Measurements from ENCODE around the gene WBP2.
"Not testable (repeated sequence)": the region's sequence is repeated elsewhere in the genome, so short reads cannot be mapped to it uniquely, and the experiment has no call there.

Gene WBP2

DNA sequence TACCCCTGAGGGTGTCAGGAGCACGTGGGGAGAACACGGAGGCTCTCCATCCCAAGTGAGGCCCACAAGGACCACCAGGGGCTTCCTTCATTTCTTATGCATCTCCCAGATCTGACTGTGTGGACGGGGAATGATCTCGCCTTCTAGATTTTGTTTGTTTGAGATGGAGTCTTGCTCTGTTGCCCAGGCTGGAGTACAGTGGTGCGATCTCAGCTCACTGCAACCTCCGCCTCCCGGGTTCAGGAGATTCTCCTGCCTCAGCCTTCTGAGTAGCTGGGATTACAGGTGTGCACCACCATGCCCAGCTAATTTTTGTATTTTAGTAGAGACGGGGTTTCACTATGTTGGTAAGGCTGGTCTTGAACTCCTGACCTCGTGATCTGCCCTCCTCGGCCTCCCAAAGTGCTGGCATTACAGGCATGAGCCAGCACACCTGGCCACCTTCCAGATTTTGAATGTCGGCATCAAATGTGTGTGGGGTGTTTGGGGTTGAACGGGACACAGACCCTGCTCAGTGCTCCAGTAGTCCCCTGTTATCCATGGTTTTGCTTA, 13.7 kb upstream of the WBP2 start:
- not testable (repeated sequence) for DNase-seq (ENCODE audit: low read depth in 2 of 2)

GRCh38 chr17:75865404-75866188, 10.5 kb upstream of the WBP2 start:
- DNase-seq (ENCODE audit: low read depth in 2 of 2), result not testable (repeated sequence)

- DNase-seq (ENCODE audit: low read depth in 2 of 2), result not testable (repeated sequence)
Measured at GRCh38 chr17:75864887-75865286, 9.8 kb upstream of the WBP2 start.

- no peak for DNase-seq (ENCODE audit: low read depth in 2 of 2)
Measured at GRCh38 chr17:75864448-75864871, 9.3 kb upstream of the WBP2 start.

DNA sequence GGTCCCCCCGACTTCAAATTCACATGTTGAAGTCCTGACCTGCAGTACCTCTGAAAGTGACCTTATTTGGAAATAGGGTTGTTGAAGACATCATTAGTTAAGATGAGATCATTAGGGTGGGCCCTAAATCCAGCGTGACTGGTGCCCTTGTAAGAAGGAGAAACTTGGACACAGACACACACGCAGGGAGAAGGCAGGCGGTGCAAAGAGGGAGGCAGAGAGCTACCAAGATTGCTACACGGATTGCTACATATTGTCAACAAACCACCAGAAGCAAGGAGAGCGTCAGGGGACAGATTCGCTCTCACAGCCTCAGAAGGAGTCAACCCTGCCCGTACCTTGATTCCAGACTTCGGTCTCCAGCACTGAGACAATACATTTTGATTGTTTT, 6.8 kb upstream of the WBP2 start:
- DNase-seq (ENCODE audit: low read depth in 2 of 2), result no peak

GRCh38 chr17:75859358-75859757, 4.2 kb upstream of the WBP2 start:
- not testable (repeated sequence) for DNase-seq (ENCODE audit: low read depth in 2 of 2)

GRCh38 chr17:75856062-75856756, 1.1 kb upstream of the WBP2 start:
- no peak for DNase-seq (ENCODE audit: low read depth in 2 of 2)

DNA sequence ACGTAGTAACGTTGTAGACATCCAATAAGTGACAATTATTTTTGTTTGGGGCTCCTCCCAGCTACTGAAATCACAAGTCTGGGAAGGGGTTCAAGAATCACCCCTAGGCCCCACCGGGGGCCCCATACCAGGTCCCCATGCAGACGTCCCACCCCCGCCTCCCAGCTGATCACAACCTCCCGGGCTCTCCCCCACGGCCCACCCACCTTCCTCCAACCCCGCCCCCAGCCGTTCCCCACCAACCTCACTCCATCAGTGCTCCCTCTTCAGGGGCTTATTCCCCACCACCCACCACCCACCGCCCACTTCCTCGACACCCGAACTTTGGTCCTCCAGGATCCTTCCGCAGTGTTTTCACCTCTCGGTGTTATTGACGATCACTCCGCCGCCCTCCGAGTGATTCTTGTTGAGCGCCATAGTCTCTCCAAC, 240 bp downstream of the WBP2 start:
- no peak for DNase-seq (ENCODE audit: low read depth in 2 of 2)

GRCh38 chr17:75854101-75854748, 910 bp downstream of the WBP2 start:
- no peak for DNase-seq (ENCODE audit: low read depth in 2 of 2)

GRCh38 chr17:75853433-75853832, 1.7 kb downstream of the WBP2 start:
- DNase-seq (ENCODE audit: low read depth in 2 of 2), result no peak

- DNase-seq (ENCODE audit: low read depth in 2 of 2), result not testable (repeated sequence)
Measured at GRCh38 chr17:75851693-75851991, 3.5 kb downstream of the WBP2 start.

DNA sequence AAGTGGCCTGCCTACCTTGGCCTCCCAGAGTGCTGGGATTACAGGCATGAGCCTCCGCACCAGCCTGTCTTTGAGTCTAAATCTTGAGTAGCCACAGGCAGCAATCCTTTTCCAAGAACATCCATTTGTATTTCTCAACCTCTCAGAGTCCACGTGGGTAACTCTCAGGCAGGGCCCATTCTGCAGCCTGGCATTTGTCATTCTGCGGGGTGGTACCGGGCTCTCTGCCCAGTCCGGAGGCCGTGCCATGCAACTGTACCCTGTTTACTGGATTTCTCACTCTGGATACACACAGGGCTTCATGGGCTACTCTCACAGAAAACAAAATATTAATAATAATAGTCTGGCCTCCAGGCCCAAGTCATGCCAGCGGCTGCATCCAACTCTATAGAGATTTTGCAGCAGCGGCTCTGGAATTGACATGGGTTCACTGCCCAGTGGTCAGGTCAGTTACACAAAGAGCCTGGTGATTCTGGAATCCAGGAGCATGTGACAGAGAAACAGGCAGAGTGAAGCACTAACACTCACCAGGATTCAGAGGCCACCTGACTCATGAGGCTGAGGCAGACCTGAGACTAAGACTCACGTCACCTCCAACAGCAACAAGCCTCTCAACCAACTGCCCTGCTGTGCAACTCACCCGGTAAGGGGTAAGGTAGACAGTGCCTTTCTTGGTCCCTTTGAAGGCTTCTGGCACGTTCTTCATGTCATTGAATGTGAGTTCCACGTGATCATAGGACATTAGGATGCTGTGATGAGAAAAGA, 4.0 kb downstream of the WBP2 start:
- no peak for DNase-seq (ENCODE audit: low read depth in 2 of 2)

- no peak for DNase-seq (ENCODE audit: low read depth in 2 of 2)
Measured at GRCh38 chr17:75849724-75850123, 5.4 kb downstream of the WBP2 start.

DNA sequence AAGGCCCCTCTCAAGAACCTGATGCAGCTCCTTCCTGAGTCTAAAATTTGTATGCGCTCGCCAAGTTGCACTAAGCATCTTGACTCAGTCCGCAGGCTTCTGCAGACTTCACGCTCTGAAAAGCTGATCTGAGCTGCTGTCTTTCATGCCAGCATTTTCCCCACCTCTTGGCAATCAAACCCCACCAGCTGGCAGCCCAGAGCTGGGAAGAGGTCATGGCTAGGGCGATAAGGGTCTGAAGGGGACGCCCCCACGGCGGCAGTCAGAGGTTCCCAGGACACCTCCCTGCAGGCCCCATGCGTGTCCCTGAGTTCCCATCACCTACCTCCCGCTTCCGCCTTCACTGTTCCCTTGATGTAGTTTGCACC, 5.9 kb downstream of the WBP2 start:
- no peak for DNase-seq (ENCODE audit: low read depth in 2 of 2)

- peak; percentile 61 to 88 for DNase-seq (ENCODE audit: low read depth in 2 of 2)
Measured at GRCh38 chr17:75848523-75849278, 6.4 kb downstream of the WBP2 start.

GRCh38 chr17:75847614-75848522, 7.3 kb downstream of the WBP2 start:
- no peak for DNase-seq (ENCODE audit: low read depth in 2 of 2)

GRCh38 chr17:75846692-75847613, 8.2 kb downstream of the WBP2 start:
- DNase-seq (ENCODE audit: low read depth in 2 of 2), result no peak

- no peak for DNase-seq (ENCODE audit: low read depth in 2 of 2)
Measured at GRCh38 chr17:75845933-75846691, 9.0 kb downstream of the WBP2 start.

Measured in stimulated activated CD4-positive, alpha-beta T cell treated with anti-CD3 and anti-CD28 coated beads, Interleukin-12 subunit alpha, Interleukin-12 subunit beta, amount 100 ng/mL, for 24 hours (primary cell).